Activated CD4-positive, alpha-beta T cell treated with anti-CD3 and anti-CD28 coated beads, Interleukin-2, amount 50 U/mL, for 16 hours (primary cell): ENCODE results near the gene CBFB.
"Not testable (repeated sequence)": the region's sequence is repeated elsewhere in the genome, so short reads cannot be mapped to it uniquely, and the experiment has no call there.

Source experiments
- DNase-seq: peaks from one replicate; pipeline ENCODE4 v3.0.0-alpha.2; 2020

CBFB gene

DNA sequence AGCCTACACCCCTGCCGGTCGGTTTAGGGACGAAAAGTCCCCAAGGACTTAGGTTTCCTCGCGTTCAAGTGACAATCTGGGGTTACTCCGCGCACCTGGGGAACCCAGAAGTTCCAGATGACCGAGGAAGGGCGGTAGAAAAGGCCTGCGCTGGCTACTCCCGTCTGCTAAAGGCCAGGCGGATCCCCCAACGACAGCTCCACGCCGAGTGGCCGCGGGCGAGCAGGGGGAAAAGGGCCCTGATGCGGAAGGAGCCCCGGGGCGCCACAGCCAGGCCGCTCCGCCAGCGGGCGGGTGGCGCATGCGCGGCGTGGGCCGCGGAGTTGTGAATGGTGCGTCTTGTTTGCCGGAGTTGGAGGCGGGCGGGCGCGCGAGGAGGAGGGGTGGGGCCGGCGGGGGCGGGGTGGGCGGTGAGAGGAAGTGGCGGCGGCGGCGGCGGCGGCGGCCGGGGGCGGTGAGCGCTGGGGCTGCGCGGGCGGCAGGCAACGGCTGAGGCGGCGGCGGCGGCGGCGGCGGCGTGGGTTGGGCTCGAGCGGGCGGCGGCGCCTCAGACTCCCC is at the start of gene CBFB:
TSS of gene CBFB (plus strand) at position 454 of the 558 bp plus-strand sequence. CDS start 259 bp downstream, outside the sequence.
- peak; percentile 96 for DNase-seq

DNA sequence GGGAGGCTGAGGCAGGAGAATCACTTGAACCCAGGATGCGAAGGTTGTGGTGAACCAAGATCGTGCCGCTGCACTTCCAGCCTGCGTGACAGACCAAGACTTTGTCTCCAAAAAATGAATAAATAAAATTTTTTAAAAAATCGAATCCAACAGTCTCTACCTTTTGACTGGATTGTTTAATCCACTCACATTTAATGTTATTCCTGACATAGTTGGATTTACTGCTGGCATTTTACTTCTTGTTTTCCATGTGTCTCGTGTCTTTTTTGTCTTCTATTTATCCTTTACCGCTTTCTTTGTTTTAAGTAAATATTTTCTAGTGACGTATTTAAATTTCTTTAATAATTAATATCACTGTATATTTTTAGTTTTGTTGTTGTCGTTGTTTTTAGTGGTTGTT is 45.9 kb upstream of the CBFB start:
- DNase-seq: no peak

DNA sequence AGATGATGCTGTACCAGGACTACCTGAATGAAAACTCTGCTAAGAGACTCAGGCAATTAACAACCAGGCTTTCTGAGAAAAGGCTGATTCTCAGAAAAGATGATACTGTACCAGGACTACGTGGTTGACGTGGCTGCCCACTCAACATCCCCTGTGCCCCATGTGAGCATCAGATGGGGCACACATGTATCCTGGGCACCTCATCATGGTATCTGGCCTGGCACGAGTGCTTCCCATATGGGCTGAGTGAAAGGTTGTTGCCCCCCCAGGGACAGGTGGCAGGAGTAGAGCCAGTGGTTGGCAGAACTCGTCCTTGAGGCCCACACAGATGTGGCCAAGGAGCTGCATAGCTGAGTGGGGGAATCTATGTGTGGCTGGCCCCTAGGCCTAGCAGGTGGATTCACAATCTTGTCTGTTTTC is 44.0 kb upstream of the CBFB start:
- peak; percentile 90 for DNase-seq

DNA sequence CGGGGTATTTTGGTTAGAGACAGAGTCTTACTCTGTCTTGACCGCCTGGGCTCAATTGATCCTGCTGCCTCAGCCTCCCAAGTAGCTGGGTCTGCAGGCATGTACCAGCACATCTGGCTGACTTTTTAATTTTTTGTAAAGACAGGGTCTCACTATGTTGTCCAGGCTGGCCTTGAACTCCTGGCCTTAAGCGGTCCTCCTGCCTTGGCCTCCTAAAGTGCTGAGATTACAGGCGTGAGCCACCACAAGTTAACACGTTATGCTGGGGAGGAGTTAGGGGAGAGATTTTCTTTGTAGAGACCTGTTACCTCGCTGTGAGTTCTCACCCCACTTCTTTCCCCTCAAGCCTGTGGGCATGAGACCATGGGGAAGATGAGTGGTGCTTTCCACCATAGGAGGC is 42.4 kb upstream of the CBFB start:
- DNase-seq: no peak

DNA sequence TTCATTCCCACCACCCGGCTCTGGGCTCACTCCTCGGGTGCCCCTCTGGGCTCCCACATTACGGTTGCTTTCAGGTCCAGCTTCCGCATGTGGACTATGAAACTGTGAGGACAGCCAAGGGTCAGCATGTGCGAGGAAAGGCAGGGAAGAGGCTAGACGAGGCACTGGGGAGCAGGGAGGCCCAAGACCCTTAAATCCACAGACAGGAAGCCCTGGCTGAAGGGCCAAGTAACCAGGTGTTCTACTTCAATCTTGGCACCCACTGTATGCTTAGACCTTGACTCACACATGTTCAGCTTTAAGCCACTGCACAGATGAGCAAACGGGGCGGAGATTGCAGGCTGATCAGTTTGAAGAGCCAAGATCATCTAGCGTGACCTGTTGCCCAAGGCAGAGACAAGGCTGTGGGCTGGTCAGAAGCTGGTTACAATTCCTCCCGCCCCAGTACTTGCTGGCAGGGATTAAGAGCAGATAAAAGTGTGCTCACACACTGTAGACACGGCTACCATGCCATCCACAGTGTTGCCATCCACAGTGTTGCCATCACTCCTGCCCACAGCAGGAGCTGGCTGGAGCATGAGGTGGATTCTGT is 40.7 kb upstream of the CBFB start, which contains the start of gene CES4A:
TSS of gene CES4A (plus strand) at position 393 of the 592 bp plus-strand sequence. CDS start at position 577, 184 bp downstream.
- peak; percentile 17 for DNase-seq

DNA sequence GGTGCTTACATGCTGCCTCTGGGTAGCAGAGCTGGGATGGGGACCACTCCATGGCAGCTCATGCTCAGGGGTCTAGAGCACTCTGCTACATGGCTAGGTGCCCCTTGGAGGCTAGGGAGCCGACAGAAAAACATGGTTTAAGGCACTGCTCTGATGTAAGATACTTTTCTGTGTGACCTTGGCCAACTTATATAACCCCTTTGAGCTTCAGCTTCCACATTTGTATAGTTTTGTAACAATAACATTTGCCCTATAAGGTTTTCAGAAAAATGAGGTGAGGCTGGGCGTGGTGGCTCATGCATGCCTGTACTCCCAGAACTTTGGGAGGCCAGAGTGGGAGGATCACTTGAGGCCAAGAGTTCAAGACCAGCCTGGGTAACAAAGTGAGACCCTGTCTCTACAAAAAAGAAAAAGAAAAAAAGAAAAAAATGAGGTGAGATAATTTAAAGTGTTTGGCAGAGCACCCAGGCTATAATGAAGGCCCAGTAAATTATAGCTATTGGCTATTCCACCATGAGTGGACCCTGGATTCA is 37.3 kb upstream of the CBFB start:
- no peak for DNase-seq

DNA sequence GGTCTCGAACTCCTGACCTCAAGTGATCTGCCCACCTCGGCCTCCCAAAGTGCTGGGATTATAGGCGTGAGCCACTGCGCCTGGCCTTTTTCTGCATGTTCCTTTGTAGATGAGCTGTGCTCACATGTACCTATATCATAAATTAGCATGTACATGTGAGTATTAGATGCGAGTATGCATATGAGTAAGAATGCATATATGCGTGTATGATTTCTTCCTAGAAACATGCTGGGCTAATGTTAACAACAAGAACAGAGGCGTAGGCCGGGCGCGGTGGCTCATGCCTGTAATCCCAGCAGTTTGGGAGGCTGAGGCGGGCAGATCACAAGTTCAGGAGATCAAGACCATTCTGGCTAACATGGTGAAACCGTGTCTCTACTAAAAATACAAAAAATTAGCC is 35.4 kb upstream of the CBFB start:
- not testable (repeated sequence) for DNase-seq

DNA sequence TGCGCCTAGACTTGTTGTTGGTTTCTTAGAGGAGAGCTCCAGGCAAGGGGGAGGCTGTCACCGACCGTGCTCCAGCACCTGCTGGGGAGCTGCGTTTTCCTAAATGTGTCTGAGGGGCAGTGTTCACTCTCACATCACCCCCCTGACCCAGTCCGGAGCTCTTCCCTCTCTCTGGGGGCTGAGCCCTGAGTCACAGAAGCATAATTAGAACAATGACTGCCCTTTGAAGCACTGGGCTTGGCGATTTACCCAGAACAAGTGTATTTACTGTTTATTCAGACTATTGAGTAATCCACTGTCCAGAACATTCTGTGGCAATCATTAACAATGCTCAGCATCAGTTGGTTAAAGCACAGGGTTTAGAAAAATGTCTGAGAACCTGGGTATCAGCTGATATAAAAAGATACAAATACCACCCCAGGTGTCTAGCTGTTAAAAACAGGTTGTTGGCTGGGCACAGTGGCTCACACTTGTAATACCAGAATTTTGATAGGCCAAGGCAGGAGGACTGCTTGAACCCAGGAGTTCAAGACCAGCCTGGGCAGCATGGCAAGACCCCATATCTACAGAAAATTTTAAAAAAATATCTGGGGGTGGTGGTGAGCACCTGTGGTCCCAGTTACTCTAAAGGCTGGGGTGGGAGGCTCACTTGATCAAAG is 32.5 kb upstream of the CBFB start:
- no peak for DNase-seq

DNA sequence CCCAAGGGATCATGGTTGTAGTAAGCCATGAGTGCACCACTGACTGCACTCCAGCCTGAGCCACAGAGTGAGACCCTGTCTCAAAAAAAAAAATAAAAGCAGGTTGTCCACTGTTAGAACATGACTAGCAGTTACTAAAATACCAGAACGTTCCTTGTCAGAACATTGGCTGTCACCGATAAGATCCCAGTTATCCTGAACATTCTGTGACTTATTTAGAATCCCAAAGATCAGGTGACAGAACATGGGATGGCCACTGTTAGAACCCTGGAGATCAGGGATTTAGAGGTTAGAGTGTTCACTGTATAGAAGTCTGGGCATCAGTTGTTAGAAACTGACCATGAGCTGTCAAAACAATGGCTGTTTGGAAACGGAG is 32.0 kb upstream of the CBFB start:
- DNase-seq: no peak

DNA sequence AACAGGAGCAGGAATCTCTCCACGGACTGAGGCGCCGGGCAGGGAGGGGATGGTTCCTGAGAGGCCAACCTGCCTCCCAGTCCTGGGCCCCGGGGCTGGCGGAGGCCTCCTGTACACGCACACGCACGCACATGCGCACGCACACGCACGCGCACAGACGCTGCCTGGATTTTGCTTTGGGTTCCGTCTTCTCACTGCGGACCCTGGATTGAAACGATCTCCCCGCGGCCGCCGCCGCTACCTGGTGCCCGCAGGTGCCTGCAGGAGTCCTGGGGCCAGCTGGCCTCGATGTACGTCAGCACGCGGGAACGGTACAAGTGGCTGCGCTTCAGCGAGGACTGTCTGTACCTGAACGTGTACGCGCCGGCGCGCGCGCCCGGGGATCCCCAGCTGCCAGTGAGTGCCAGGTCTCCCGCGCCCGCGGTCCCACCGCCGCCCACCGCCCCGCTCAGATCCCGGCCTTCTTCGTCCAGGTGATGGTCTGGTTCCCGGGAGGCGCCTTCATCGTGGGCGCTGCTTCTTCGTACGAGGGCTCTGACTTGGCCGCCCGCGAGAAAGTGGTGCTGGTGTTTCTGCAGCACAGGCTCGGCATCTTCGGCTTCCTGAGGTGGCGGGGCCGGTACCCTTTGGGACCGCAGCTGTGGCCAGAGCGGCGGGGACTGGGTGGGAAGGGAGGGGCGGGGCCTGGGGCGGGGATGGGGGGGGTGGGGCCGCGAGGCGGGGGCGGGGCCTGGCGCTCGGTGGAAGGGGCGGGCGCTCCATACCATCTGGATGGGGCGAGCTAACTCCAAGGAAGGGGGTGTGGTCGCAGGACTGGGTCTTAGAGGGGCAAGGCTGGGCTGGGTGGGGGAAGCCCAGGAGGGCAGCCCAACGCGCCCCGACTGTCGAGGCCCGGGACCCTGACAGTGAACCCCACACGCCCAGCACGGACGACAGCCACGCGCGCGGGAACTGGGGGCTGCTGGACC is 28.3 kb upstream of the CBFB start:
- peak; percentile 52 for DNase-seq

DNA sequence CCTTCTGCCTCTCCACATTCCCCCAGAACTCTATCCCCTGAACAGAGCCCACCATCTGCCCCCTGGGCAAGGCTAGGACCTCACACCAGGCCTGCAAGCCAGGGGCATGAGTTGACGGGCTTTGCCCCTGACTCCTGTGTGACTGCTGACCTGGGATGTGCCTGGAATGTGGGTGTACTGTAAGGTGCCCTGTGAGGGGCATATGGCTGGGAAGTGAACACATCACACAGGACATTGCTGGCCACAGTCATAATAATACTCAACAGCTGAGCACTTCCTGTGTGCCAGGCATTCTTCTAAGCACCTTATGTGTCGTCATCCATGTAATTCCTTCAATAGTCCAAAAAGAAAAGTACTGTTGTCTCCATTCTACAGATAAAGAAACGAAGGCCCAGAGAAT is 27.2 kb upstream of the CBFB start:
- DNase-seq: no peak

DNA sequence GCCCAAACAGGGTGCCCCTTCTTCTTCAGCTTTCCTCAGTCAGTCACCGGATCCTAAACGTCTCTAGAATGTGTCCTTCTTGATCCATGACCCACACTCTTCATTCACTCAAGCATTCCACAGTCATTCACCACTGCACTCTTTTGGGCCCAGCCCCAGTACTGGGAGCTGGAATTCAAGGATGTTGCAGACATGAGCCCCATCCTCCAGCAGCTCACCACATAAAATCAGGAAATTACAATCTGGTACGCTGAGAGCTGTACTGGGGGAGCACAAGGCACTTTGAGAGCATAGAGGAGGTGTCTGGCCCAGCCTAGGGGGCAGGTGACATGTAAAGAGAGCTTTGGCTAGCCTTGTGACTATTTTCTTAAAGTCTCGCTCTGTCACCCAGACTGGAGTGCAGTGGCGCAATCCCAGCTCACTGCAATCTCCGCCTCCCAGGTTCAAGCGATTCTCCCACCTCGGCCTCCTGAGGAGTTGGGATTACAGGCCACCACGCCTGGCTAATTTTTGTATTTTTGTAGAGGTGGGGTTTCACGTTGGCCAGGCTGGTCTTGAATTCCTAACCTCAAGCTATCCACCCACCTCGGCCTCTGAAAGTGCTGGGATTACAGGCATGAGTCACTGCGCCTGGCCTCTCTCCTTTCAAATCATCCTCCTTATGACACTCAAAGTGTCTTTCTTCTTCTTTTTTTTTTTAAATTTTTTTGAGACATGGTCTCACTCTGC is 21.9 kb upstream of the CBFB start:
- DNase-seq: no peak

DNA sequence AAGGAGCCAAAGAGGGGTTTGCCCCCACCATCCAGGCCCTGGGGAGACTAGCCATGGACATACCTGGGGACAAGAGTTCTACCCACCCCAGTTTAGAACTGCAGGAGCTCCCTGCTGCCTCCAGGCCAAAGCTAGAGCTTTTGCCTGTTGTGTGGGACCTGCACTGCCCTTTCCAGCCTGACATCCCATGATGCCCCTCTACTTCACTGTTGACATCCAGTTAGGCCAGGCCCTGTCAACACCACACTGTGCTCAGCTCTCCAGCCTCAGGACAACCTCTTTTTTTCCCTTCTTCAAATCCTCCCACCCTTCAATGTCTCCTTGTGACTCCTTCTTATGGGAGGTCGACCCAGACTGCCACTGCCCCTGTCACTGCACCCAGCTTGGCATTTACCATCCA is 19.8 kb upstream of the CBFB start:
- DNase-seq: no peak

DNA sequence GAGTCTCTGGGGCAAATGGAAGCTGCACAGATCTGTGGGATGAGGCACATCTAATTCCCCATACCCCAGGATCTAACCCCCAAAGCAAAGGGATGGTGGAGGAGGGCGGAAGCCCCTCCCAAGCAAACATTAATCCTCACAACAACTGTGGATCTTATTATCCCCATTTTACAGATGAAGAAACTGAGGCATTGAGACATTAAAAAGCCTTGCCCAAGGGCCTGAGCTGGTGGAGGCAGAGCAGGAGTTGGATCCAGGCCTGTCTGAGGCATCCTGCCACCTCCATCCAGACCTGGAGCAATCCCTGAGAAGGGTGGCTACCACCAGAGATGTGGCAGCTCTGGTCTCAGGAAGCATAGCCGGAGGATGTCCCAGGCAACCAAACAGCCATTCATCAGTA is 17.7 kb upstream of the CBFB start:
- DNase-seq: no peak

DNA sequence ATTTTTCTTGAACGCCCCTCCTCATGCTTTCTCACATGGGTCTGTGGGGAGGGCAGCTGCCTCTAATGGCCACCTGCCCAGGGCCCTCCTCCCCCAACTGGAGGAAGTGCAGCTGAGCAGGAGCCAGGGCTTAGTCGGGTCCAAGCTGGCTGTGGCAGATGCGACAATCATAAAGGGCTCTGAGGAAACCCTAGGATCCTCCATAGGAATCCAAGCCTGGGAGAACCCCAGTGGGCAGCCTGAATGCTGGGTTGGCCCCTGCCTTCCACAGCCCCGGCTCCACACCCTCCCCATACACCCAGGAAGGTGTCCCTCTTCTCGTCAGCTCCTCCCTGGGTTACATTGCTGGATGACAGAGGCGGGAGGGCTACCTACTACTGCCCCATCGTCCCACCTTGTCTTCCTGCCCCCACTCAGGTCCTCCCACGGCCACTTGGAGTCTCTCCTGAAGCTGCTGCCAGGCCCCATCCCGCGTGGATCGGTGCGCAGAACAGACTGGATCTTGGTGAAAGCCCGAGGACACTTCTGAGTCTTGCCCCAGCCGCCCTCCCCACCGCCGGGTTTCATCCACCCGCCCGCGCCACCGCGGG is 15.6 kb upstream of the CBFB start:
- no peak for DNase-seq

DNA sequence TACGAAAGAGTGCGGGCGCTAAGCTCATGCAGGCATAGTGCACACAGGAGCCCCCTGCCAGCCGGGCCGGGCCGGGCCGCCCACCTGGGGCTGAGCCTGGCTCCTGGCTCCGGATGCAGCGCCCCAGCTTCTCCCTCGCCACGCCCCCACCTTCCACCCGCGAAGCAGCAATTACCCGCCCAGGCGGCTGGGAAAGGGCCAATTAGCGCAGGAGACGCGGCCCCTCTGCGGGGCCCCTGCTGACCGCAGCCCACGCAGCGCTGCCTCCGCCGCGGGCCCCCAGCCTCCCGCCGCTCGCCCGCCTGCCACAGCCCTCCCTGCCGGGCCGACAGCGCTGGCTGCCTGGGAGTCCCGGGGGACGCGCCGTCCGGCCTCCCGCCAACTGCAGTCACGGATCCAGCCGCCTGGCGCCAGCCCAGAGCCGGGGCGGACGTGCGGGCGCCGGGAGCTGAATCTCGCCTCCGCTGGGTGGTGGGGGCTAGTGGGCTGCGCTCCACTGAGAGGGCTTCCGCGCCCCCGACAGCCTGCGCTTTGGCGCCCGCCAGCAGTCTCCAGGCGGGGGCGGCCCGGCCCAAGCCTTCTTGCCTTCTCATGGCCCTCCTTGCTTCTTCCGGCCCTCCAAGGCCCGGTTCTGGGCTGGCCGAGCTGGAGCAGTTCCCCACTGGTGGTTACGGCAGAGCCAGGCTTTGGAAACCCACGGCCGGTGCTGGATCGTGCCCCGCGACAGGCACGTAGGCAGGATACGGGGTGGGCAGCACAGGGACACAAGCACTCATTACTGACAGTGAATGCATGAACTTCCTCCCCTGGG is 14.9 kb upstream of the CBFB start:
- peak; percentile 81 for DNase-seq

DNA sequence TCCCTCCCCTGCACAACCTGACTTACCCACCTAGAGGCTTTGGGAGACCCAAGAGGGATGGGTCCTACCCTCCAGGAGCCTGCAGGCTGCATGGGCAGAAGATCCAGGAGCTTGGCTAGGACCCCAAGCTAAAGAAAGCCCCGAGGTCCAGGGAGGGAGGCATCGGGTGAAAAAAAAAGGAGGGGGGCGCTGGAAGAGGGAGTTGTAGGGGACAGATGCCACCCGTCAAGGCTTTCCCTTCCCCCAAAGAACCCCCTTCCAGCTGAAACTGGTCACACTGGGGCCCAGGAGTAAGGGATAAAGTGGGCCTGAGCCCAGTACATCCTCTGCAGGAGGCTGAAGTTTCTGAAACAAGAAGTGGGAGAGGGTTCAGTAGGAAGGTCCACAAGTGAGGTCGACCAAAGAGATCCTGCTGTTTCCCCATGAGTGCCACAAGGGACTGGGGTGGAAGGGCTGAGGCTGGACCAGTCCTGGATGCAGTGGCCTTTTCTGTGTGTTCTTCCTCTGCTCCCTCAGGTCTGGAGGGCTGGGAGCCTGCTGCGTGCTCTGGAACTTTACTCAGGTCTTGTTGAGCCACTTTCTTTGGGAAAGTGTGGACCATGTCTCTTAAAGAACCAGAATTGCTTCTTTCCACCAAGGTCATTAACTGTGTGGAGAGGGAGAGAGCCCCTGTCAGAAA is 14.2 kb upstream of the CBFB start:
- DNase-seq: no peak

DNA sequence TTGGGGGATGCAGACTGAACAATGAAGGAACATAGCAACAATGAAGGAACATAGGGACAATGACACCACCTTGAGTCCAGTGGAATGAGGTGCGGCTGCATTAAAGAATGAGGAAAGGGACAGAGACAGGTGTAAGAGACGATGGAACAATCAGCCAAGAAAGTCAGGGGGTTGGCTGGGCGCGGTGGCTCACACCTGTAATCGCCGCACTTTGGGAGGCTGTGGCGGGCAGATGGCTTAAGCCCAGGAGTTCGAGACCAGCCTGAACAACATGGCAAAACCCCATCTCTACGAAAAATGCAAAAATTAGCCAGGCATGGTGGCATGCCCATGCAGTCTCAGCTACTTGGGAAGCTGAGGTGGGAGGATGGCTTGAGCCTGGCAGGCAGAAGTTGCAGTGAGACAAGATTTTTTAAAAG is 13.6 kb upstream of the CBFB start:
- DNase-seq: no peak

DNA sequence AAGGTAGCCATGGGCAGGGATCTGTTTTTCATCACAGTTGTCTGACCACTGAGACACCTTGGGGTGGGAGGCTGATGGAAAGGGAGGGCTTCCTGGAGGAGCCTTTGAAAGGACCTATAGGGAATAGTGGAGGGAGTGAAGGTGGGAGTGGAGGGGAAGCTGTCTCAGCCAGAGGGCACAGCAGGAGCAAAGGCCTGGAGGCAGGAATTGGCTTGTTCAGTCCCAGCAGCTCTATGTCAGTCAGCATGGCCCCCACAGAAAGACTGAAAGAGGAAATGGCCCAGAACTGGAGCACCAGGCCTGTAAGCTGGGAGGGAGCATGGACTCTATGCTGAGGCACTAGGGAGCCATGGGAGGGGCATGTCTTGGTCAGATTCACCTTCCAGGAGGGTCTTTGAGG is 12.8 kb upstream of the CBFB start:
- DNase-seq: no peak

DNA sequence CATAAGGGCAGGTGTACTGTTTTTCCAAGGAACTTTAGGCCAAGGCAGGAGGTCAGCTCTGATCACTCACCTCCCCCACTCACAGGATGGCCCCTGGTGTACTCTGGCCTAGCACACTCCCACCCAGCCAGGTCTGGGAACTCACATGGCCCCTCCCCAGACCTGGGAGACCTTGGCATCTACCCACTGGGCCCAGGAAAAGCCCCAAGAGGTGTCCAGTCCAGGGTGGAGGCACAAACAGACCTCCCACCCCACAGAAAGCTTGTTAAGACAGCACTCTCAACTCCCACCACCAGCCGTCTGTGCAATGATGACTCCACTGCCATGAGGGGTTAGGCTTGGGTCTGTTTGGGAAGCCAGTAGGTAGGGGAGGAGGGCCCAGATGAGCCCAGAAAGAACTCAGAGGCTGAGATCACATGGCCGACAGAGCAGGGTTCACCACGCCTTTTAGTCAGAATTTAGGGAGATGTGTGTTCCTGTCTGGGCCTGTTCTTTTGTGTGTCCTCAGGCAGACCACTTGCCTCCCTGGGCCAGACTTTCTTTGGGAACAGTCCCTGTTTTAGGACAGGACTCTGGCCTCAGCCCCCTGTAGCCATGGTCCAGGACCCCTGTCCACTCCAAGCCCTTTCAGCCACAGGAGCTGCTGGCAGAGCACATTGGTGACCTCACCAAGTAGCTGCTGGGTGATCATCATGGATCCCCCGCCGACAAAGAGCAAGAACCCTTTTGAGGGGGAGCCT is 12.1 kb upstream of the CBFB start:
- DNase-seq: no peak
